PC-9 (cell line): Measurements from ENCODE around the gene KHK.

Experiments
- EZH2 ChIP-seq: fragments of 200-600 bp; sonication (generic); IDR thresholded peaks from 2 replicates; pipeline ENCODE4 v1.8.0; 2017; ENCODE audit warnings: antibody characterized with exemption, low read depth
- TF ChIP-seq, protein P1 (sequence below): fragments of 200-600 bp; sonication (generic); conservative IDR thresholded peaks from 2 replicates; pipeline ENCODE4 v1.6.1; 2017; ENCODE audit warnings: mixed run types, antibody characterized with exemption, mild to moderate bottlenecking, moderate library complexity

DNA sequence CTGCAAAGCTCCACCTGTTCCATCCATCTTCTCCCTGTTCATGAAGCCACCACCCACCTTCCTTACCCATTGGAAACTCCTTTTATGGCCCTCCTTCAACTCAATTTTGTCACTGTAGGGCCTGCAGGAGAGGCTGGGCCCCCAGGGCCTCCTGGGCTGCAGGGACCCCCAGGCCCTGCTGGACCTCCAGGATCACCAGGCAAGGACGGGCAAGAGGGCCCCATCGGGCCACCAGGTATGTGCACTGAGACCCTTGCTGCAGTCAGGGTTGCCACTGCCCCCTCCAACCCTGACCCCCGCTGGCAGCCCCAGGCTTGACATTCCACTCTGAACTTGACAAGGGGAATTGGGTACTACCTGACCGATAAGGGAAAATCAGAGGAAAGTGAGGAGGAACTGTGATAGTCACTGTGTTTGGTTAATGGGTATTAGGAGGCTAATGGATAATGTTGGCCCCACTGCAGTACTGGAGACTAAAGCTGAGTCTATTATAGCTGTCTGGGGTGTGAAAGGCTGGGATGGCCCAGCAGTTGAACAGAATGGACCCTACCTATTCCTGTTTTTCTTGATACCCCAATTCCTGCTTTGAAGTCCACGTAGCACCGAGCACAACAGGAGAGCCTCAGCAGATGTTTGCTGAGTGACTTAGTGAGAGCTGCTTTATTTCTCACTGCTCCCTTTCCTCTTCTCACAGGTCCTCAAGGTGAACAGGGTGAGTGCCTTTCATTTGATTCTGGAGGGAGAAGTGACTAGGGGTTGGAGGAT lies 2.1 kb upstream of the KHK start:
- TF ChIP-seq, protein P1, sequence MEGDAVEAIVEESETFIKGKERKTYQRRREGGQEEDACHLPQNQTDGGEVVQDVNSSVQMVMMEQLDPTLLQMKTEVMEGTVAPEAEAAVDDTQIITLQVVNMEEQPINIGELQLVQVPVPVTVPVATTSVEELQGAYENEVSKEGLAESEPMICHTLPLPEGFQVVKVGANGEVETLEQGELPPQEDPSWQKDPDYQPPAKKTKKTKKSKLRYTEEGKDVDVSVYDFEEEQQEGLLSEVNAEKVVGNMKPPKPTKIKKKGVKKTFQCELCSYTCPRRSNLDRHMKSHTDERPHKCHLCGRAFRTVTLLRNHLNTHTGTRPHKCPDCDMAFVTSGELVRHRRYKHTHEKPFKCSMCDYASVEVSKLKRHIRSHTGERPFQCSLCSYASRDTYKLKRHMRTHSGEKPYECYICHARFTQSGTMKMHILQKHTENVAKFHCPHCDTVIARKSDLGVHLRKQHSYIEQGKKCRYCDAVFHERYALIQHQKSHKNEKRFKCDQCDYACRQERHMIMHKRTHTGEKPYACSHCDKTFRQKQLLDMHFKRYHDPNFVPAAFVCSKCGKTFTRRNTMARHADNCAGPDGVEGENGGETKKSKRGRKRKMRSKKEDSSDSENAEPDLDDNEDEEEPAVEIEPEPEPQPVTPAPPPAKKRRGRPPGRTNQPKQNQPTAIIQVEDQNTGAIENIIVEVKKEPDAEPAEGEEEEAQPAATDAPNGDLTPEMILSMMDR, result no peak
- TF ChIP-seq EZH2, result no peak
